Panc1 (cell line): ENCODE results near the gene PARVG. TPM values are rescaled to one million over a fixed set of nuclear protein-coding genes. Genes with fewer than 3 reads are reported as not detected.

ENCODE experiments used
- ATAC-seq: fragments of 200-7000 bp; cut with Tn5 transposase; 2 replicates; pipeline ENCODE4 v1.9.1; 2020; ENCODE audit warnings: mild to moderate bottlenecking, moderate library complexity
- BruUV-seq: library from RNA; stranded (reverse); fragments of 400-500 nt; replicated peaks from 2 replicates; lab custom pipeline; 2021; lab: Mats Ljungman, UMichigan
- CTCF ChIA-PET: fragments of 300-600 bp; sonication (Branson Sonifier 250); formaldehyde crosslinking; loops from one replicate; lab custom pipeline; 2022; ENCODE audit warnings: antibody characterized with exemption; lab: Charles Lee
- POLR2A ChIA-PET: fragments of 300-600 bp; sonication (Branson Sonifier 250); formaldehyde crosslinking; loops from one replicate; lab custom pipeline; 2022; ENCODE audit warnings: antibody characterized with exemption; lab: Charles Lee
- DNase-seq: peaks from one replicate; pipeline ENCODE4 v3.0.0-alpha.2; 2010; ENCODE audit warnings: low read depth, low spot score
- H3K27ac ChIP-seq: 2 replicates; pipeline ENCODE4 v1.5.1; 2011; ENCODE audit warnings: mild to moderate bottlenecking, low read length, inconsistent platforms
- H3K27me3 ChIP-seq: fragments of 200-500 bp; sonication (Bioruptor generic); 2 replicates; pipeline ENCODE4 v1.6.0; 2014; ENCODE audit warnings: low read length, inconsistent platforms; ENCODE audit not compliant: control insufficient read depth, insufficient read depth
- H3K36me3 ChIP-seq: fragments of 200-500 bp; sonication (Bioruptor generic); 2 replicates; pipeline ENCODE4 v1.5.1; 2014; ENCODE audit warnings: inconsistent platforms, mild to moderate bottlenecking, low read length, moderate library complexity; ENCODE audit not compliant: control insufficient read depth, insufficient read depth
- H3K4me1 ChIP-seq: 2 replicates; pipeline ENCODE4 v1.5.1; 2011; ENCODE audit warnings: inconsistent platforms, mild to moderate bottlenecking, low read length, moderate library complexity; ENCODE audit not compliant: control insufficient read depth, insufficient read depth
- H3K4me3 ChIP-seq, 2 experiments: 2 replicates each; pipeline ENCODE4 v1.5.1; 2011 to 2012; ENCODE audit warnings: low read depth in 2 of 2, low read length in 2 of 2, mild to moderate bottlenecking in 2 of 2, inconsistent platforms in 1 of 2, moderate library complexity in 1 of 2
- H3K9me3 ChIP-seq: fragments of 200-500 bp; sonication (Bioruptor generic); 2 replicates; pipeline ENCODE4 v1.5.1; 2014; ENCODE audit warnings: low read depth, mild to moderate bottlenecking, inconsistent platforms, low read length, moderate library complexity; ENCODE audit not compliant: control insufficient read depth, insufficient read depth
- CTCF ChIP-seq: fragments of 450-650 bp; IDR thresholded peaks from 2 replicates; pipeline ENCODE4 v1.5.1; 2017; ENCODE audit warnings: mild to moderate bottlenecking
- POLR2AphosphoS5 ChIP-seq: IDR thresholded peaks from 2 replicates; pipeline ENCODE4 v1.6.1; 2012; ENCODE audit warnings: mild to moderate bottlenecking, low read depth, low read length, moderate library complexity
- SIN3A ChIP-seq: IDR thresholded peaks from 2 replicates; pipeline ENCODE4 v1.6.1; 2012; ENCODE audit warnings: low read depth, mild to moderate bottlenecking, low read length, moderate library complexity, borderline replicate concordance; ENCODE audit not compliant: insufficient read depth
- TCF7L2 ChIP-seq: IDR thresholded peaks from 2 replicates; pipeline ENCODE4 v1.6.1; 2011; ENCODE audit warnings: mild to moderate bottlenecking, low read depth, low read length, inconsistent platforms
- in situ Hi-C: cut with HindIII; loops from 2 replicates; pipeline ENCODE4 v1.10.0; 2016; ENCODE audit warnings: low sequenced_read_pairs, low pct_unique_long_range_greater_than_20kb
- intact Hi-C: fragments of 100-400 bp; cut with micrococcal nuclease; formaldehyde crosslinking; loops from one replicate; pipeline ENCODE4 v1.10.0; 2022; ENCODE audit not compliant: unreplicated experiment
- total RNA-seq: library from RNA; stranded (reverse); gene quantifications from one replicate; pipeline ENCODE4 v1.2.1, GENCODE V29; 2021; ENCODE audit not compliant: unreplicated experiment
- TF ChIP-seq, protein P1 (sequence below), 2 experiments: IDR thresholded peaks; 2 replicates each; pipeline ENCODE4 v1.6.1; 2011 to 2012; ENCODE audit warnings: low read depth in 2 of 2, control low read depth in 1 of 2, low read length in 1 of 2, mild to moderate bottlenecking in 1 of 2, moderate library complexity in 1 of 2; ENCODE audit not compliant: insufficient read depth in 1 of 2

PARVG gene
- total RNA-seq, 1 experiment from 2014 or later: 0.21 TPM

DNA sequence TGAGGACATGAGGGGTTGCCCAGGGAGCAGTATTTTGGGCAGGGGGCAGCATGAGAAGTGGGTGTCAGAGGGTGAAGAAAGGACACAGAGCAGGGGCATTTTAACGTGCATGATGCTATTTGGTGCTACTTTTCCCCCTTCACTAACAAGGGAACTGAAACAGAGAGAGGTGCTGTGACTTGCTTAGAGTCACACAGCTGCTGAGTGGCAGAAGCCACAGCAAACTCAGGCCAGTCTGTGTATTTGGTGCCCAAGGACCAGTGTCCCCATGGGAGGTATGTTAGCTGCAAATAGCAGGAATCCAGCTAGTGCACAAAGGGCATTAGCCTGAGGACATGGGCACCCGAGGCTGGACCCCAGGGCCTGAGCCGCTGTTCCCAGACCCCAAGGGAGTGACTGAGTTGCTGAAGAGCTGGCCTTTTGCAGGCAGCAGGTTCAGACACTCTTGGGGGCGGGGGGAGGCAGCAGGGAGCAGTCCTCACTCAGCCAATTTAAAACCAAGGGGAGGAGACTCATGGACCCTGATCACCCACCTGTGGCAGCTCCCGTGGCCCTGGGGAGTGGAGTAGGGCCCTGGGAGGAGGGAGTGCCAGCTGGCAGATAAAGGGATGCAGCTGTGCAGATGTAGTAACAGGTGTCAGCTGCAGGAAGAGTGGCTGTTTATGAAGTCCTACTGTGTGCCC is 14.6 kb downstream of the PARVG start:
- DNase-seq: no peak
- Histone ChIP-seq H3K27me3 (no peaks in the 10 kb centered on the region), H3K27ac (no peak overlapping the region), H3K4me1 (0 out of 2 replicates have a peak, but pooled peaks cover 3% of the 10 kb centered on the region), H3K36me3 (no peaks in the 10 kb centered on the region), H3K9me3 (no peaks in the 10 kb centered on the region), H3K4me3 (no peak overlapping the region)
- no peak for ATAC-seq
- TF ChIP-seq SIN3A (no peak), POLR2AphosphoS5 (no peak), CTCF (no peak), TCF7L2 (no peak)
- TF ChIP-seq, protein P1, sequence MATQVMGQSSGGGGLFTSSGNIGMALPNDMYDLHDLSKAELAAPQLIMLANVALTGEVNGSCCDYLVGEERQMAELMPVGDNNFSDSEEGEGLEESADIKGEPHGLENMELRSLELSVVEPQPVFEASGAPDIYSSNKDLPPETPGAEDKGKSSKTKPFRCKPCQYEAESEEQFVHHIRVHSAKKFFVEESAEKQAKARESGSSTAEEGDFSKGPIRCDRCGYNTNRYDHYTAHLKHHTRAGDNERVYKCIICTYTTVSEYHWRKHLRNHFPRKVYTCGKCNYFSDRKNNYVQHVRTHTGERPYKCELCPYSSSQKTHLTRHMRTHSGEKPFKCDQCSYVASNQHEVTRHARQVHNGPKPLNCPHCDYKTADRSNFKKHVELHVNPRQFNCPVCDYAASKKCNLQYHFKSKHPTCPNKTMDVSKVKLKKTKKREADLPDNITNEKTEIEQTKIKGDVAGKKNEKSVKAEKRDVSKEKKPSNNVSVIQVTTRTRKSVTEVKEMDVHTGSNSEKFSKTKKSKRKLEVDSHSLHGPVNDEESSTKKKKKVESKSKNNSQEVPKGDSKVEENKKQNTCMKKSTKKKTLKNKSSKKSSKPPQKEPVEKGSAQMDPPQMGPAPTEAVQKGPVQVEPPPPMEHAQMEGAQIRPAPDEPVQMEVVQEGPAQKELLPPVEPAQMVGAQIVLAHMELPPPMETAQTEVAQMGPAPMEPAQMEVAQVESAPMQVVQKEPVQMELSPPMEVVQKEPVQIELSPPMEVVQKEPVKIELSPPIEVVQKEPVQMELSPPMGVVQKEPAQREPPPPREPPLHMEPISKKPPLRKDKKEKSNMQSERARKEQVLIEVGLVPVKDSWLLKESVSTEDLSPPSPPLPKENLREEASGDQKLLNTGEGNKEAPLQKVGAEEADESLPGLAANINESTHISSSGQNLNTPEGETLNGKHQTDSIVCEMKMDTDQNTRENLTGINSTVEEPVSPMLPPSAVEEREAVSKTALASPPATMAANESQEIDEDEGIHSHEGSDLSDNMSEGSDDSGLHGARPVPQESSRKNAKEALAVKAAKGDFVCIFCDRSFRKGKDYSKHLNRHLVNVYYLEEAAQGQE (IDR thresholded peaks at IDR 0.05; ENCODE audit: insufficient read depth in 1 of 2, low read depth in 2 of 2, low read length in 1 of 2): no peak
- CTCF ChIA-PET: no interaction called here
- in situ Hi-C loops: no loop called here
- POLR2A ChIA-PET: no interaction called here
- BruUV-seq: no TSS peak
- intact Hi-C loops: no loop called here

DNA sequence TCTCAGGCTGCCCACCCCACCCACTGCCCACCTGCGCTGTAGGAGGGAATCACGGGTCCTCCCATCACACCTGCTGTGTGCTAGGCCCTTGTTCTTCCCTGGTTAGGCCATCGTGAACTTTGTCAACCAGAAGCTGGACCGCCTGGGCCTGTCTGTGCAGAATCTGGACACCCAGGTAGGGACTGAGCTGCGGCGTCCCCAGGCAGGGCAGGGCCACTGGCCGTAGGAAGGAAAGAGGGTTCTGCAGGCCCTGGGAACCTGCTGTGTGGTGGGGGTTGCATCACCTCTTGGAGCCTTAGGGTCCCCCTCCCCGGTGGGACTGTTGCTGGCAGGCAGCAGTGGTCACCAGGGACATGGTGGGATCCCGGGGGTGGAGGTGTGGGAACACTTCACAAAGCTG is 15.5 kb downstream of the PARVG start:
- H3K4me3 ChIP-seq: no peak overlapping the region
- intact Hi-C loops: no loop called here
- no peak overlapping the region for H3K27ac ChIP-seq
- no peaks in the 10 kb centered on the region for H3K27me3 ChIP-seq
- POLR2A ChIA-PET: interaction anchor here (0.6 kb wide), 1 partner anchor 15 kb away, joined by 3 read pairs; no protein-coding TSS in a partner anchor
- in situ Hi-C loops: no loop called here
- ATAC-seq (no peak), DNase-seq (no peak)
- CTCF ChIA-PET: interaction anchor here (1.1 kb wide), 1 partner anchor 173 kb away, joined by 3 read pairs; no protein-coding TSS in a partner anchor
- no peaks in the 10 kb centered on the region for H3K9me3 ChIP-seq
- BruUV-seq: no TSS peak
- H3K4me1 ChIP-seq: 0 out of 2 replicates have a peak, but pooled peaks cover 3% of the 10 kb centered on the region
- TF ChIP-seq, protein P1 (IDR thresholded peaks at IDR 0.05; ENCODE audit: insufficient read depth in 1 of 2, low read depth in 2 of 2, low read length in 1 of 2): no peak
- no peak for TF ChIP-seq SIN3A
- no peak for TF ChIP-seq TCF7L2
- no peak for TF ChIP-seq POLR2AphosphoS5
- TF ChIP-seq CTCF: no peak
- no peaks in the 10 kb centered on the region for H3K36me3 ChIP-seq
